Activated CD4-positive, alpha-beta T cell treated with anti-CD3 and anti-CD28 coated beads, Interleukin-2, Interleukin-6, amounts not matched to agents 100 ng/mL and 50 ng/mL, durations not matched to agents 16 hours and 8 hours (primary cell): Measurements from ENCODE around the gene ZNF451.

Source experiments
- DNase-seq: peaks from one replicate; pipeline ENCODE4 v3.0.0-alpha.2; 2020

The ZNF451 gene

DNA sequence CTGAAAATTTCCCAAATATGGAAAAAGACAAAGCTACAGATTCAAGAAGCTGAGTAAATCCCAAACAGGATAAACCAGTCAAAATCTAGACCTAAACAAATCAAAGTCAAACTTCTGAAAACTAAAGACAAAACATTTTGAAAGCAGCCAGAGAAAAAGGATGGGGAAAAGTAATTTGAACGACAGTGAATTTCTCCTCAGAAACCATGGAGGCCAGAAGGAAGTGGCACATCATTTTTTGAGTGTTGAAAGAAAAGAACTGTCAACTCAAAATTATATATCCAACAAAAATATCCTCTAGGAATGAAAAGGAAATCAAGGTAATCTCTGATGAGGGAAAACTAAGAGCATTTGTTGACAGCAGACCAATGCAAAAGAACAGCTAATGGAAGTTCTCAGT is 125.3 kb downstream of the ZNF451 start:
- no peak for DNase-seq

DNA sequence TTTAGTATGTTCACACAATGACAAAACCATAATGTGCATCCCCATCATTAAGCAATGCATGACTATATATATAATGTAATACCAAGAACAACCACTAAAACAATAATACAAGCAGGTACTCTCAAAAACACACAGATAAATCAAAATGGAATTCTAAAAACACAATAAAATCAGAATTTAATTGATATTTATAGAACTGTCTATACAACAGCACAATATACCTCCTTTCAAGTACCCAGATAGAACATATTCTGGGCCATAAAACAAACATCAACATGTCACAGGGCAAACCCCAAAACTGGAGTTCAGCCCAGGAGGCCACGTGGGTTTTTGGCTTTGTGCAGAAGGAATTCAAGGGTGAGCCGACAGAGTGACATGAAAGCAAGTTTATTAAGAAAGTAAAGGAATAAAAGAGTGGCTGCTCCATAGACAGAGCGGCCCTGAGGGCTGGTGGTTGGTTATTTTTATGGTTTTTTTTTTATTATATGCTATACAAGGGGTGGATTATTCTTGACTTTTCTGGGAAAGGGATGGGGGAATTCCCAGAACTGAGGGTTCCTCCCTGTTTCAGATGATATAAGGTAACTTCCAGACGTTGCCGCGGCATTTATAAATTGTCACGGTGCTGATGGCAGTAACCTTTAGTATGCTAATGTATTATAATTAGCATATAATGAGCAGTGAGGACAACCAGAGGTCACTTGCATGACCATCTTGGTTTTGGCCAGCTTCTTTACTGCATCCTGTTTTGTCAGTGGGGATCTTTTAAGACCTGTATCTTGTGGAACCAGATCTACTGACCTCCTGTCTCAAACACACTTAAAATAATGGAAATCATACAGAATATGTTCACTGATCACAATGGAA is 126.5 kb downstream of the ZNF451 start:
- DNase-seq, result no peak

DNA sequence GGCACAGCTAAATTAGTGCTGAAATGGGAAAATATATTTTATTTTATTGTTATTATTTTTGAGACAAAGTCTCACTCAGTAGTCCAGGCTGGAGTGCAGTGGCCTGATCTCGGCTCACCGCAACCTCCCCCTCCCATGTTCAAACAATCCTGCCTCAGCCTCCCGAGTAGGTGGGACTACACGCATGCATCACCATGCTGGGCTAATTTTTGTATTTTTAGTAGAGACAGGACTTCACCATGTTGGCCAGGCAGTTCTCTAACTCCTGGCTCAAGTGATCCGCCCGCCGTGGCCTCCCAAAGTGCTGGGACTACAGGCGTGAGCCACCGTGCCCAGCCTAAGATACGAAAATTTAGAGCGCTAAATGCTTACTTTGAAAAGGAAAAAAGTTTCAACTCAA is 127.3 kb downstream of the ZNF451 start:
- no peak for DNase-seq
